A549 (cell line): ENCODE results near the gene PRKCZ. TPM values are rescaled to one million over a fixed set of nuclear protein-coding genes. Genes with fewer than 3 reads are reported as not detected.

Source experiments
- ATAC-seq, 2 experiments: fragments of 200-7000 bp in 1 of 2; fragments of >200 bp in 1 of 2; cut with Nextera tagmentation in 1 of 2; cut with Tn5 transposase in 1 of 2; 3 replicates each; pipeline versions ENCODE4 v1.8.0 to v1.9.1; 2018 to 2020; ENCODE audit warnings: mild to moderate bottlenecking in 1 of 2, moderate library complexity in 1 of 2
- CTCF ChIA-PET: fragments of 300-600 bp; sonication (Branson Sonifier 250); formaldehyde crosslinking; extraction: SDS; loops from one replicate; lab custom pipeline; 2021; ENCODE audit warnings: antibody characterized with exemption, inconsistent platforms; lab: Yijun Ruan, JAX
- POLR2A ChIA-PET: fragments of 350-600 bp; formaldehyde crosslinking; extraction: SDS; loops from one replicate; lab custom pipeline; 2021; ENCODE audit warnings: antibody characterized with exemption, inconsistent platforms; lab: Yijun Ruan, JAX
- DNase-seq, 2 experiments: peaks; one replicate each; pipeline versions ENCODE4 v3.0.0 to v3.0.0-alpha.2; 2011 to 2016; ENCODE audit warnings: low read depth in 1 of 2, low spot score in 1 of 2
- FAIRE-seq: peaks from 2 replicates; lab custom pipeline; 2011; peaks lifted over from hg19 to GRCh38; lab: Jason Lieb, UNC
- H3K27ac ChIP-seq, 2 experiments: fragments of >200 bp; sonication (Bioruptor Twin); formaldehyde crosslinking; 3 replicates each; pipeline ENCODE4 v1.5.1; 2016 to 2017
- H3K4me1 ChIP-seq: fragments of >200 bp; sonication (Bioruptor Twin); formaldehyde crosslinking; 3 replicates; pipeline ENCODE4 v1.6.1; 2016
- H3K4me2 ChIP-seq: fragments of >200 bp; sonication (Bioruptor Twin); formaldehyde crosslinking; 3 replicates; pipeline ENCODE4 v1.6.1; 2016
- H3K4me3 ChIP-seq: fragments of >200 bp; sonication (Bioruptor Twin); formaldehyde crosslinking; 3 replicates; pipeline ENCODE4 v1.5.1; 2016
- H3K9me3 ChIP-seq: fragments of >200 bp; sonication (Bioruptor Twin); formaldehyde crosslinking; 3 replicates; pipeline ENCODE4 v1.6.1; 2016
- BHLHE40 ChIP-seq: IDR thresholded peaks from 2 replicates; pipeline ENCODE4 v1.6.1; 2012; ENCODE audit warnings: low read depth, low read length, inconsistent platforms
- CBX2 ChIP-seq: fragments of 200-600 bp; sonication (generic); IDR thresholded peaks from 2 replicates; pipeline ENCODE4 v1.6.1; 2016; ENCODE audit warnings: low read depth, mild to moderate bottlenecking, borderline replicate concordance
- CHD4 ChIP-seq: fragments of 200-600 bp; sonication (generic); IDR thresholded peaks from 2 replicates; pipeline ENCODE4 v1.6.1; 2016; ENCODE audit warnings: antibody characterized with exemption, mild to moderate bottlenecking, borderline replicate concordance
- CTCF ChIP-seq: fragments of >200 bp; sonication (Bioruptor Twin); formaldehyde crosslinking; IDR thresholded peaks from 3 replicates; pipeline ENCODE4 v1.5.1; 2016
- EHF ChIP-seq: fragments of 250-450 bp; sonication (Bioruptor Pico); IDR thresholded peaks from 2 replicates; pipeline ENCODE4 v1.5.0; 2020; ENCODE audit warnings: mild to moderate bottlenecking
- EHMT2 ChIP-seq: fragments of 200-600 bp; sonication (generic); IDR thresholded peaks from 2 replicates; pipeline ENCODE4 v1.6.1; 2016; ENCODE audit warnings: antibody characterized with exemption, low read depth, mild to moderate bottlenecking, moderate library complexity
- EP300 ChIP-seq, 2 experiments: fragments of >200 bp; sonication (Bioruptor Twin); formaldehyde crosslinking; IDR thresholded peaks; 2 replicates in 1 of 2; 3 replicates in 1 of 2; pipeline ENCODE4 v1.6.1; 2016 to 2017
- HDAC2 ChIP-seq: fragments of 200-600 bp; sonication (generic); IDR thresholded peaks from 2 replicates; pipeline ENCODE4 v1.6.1; 2016
- HEYL ChIP-seq: fragments of 250-450 bp; sonication (Bioruptor Pico); IDR thresholded peaks from 2 replicates; pipeline ENCODE4 v1.8.0; 2021; ENCODE audit warnings: mild to moderate bottlenecking, moderate library complexity
- HOXA7 ChIP-seq: fragments of 250-450 bp; sonication (Bioruptor Pico); IDR thresholded peaks from 2 replicates; pipeline ENCODE4 v1.5.0; 2020; ENCODE audit warnings: mild to moderate bottlenecking, moderate library complexity
- HOXB13 ChIP-seq: fragments of 250-450 bp; sonication (Bioruptor Pico); IDR thresholded peaks from 2 replicates; pipeline ENCODE4 v1.5.0; 2020; ENCODE audit warnings: low read depth, mild to moderate bottlenecking, moderate library complexity
- KDM1A ChIP-seq: fragments of 200-600 bp; sonication (generic); IDR thresholded peaks from 2 replicates; pipeline ENCODE4 v1.6.1; 2016; ENCODE audit warnings: low read depth, mild to moderate bottlenecking
- NPAS2 ChIP-seq: fragments of 250-450 bp; sonication (Bioruptor Pico); IDR thresholded peaks from 2 replicates; pipeline ENCODE4 v1.8.0; 2022; ENCODE audit warnings: mild to moderate bottlenecking, moderate library complexity, borderline replicate concordance
- NR3C1 ChIP-seq: fragments of >200 bp; sonication (Bioruptor Twin); formaldehyde crosslinking; IDR thresholded peaks from 3 replicates; pipeline ENCODE4 v1.6.1; 2017
- PHF8 ChIP-seq: fragments of 200-600 bp; sonication (generic); IDR thresholded peaks from 2 replicates; pipeline ENCODE4 v1.6.1; 2016; ENCODE audit warnings: low read depth, mild to moderate bottlenecking, antibody characterized with exemption, moderate library complexity, borderline replicate concordance
- POLR2A ChIP-seq: IDR thresholded peaks from 2 replicates; pipeline ENCODE4 v1.6.1; 2012; ENCODE audit warnings: mild to moderate bottlenecking, low read length
- RNF2 ChIP-seq: fragments of 200-600 bp; sonication (generic); IDR thresholded peaks from 2 replicates; pipeline ENCODE4 v1.6.1; 2016; ENCODE audit warnings: low read depth, mild to moderate bottlenecking, antibody characterized with exemption, moderate library complexity, borderline replicate concordance
- SMC3 ChIP-seq: fragments of >200 bp; sonication (Bioruptor Twin); formaldehyde crosslinking; IDR thresholded peaks from 3 replicates; pipeline ENCODE4 v1.6.1; 2018; ENCODE audit warnings: inconsistent platforms
- WGBS: methylation state at CpG from one replicate; pipeline ENCODE4 v1.1.6; 2017; ENCODE audit errors: missing lambda C conversion rate; 5-methylcytosine and 5-hydroxymethylcytosine counted together
- polyA plus RNA-seq, 4 experiments: library from polyadenylated mRNA; depleted of rRNA in 3 of 4; stranded (reverse); fragments of >200 nt; fragmentation: RNase III in 1 of 4; extraction: RNeasy Plus Mini Kit Qiagen cat#74134 plus additional on column Dnase treatment in 1 of 4; gene quantifications; 2 replicates in 3 of 4; 3 replicates in 1 of 4; pipeline ENCODE4 v1.2.3, GENCODE V29; 2011 to 2017
- TF ChIP-seq, protein P1 (sequence below): fragments of 450-650 bp; IDR thresholded peaks from 2 replicates; pipeline ENCODE4 v1.6.1; 2014; ENCODE audit warnings: antibody characterized with exemption
- TF ChIP-seq, protein P2 (sequence below): fragments of 150-350 bp; IDR thresholded peaks from 2 replicates; pipeline ENCODE4 v1.6.1; 2014; ENCODE audit warnings: low read depth, mild to moderate bottlenecking, low read length

Gene PRKCZ
- polyA plus RNA-seq, 2 of the 4 experiments (the other 2 are of a cell fraction): 9.5 to 9.8 TPM

- TF ChIP-seq, protein P1, sequence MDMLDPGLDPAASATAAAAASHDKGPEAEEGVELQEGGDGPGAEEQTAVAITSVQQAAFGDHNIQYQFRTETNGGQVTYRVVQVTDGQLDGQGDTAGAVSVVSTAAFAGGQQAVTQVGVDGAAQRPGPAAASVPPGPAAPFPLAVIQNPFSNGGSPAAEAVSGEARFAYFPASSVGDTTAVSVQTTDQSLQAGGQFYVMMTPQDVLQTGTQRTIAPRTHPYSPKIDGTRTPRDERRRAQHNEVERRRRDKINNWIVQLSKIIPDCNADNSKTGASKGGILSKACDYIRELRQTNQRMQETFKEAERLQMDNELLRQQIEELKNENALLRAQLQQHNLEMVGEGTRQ: no peak
- no peak for TF ChIP-seq CBX2
- no peak for TF ChIP-seq CTCF
- TF ChIP-seq NPAS2 (CRISPR knock-in tag): no peak
- TF ChIP-seq SMC3: no peak
- TF ChIP-seq RNF2: no peak
- no peak for TF ChIP-seq HOXB13 (CRISPR knock-in tag)
- no peak for TF ChIP-seq HOXA7 (CRISPR knock-in tag)
- no peak for TF ChIP-seq KDM1A
- peak in 1 of 2 experiments; percentile 37; a peak in 1 of 5 replicates for TF ChIP-seq EP300 (IDR thresholded peaks at IDR 0.05)
- TF ChIP-seq HEYL (CRISPR knock-in tag): no peak
- no peak for TF ChIP-seq HDAC2
- TF ChIP-seq CHD4: no peak
These were observed 158.4 kb downstream of the PRKCZ start (continued) for GRCh38 chr1:2208309-2209239.

GRCh38 chr1:2209400-2210083, 159.3 kb downstream of the PRKCZ start:
- H3K27ac ChIP-seq: peak overlapping the region; percentile 89 to 97
- WGBS: 90% methylated on average over 10 of the region's 18 CpGs
- H3K9me3 ChIP-seq: no peaks in the 10 kb centered on the region
- H3K4me3 ChIP-seq: no peak overlapping the region
- no peak for DNase-seq
- peaks cover 77% of the 10 kb centered on the region for H3K4me1 ChIP-seq
- no peak for FAIRE-seq
- no peak for TF ChIP-seq HDAC2
- no peak for TF ChIP-seq POLR2A
- no peak for TF ChIP-seq PHF8
- no peak for TF ChIP-seq BHLHE40
- TF ChIP-seq, protein P2, sequence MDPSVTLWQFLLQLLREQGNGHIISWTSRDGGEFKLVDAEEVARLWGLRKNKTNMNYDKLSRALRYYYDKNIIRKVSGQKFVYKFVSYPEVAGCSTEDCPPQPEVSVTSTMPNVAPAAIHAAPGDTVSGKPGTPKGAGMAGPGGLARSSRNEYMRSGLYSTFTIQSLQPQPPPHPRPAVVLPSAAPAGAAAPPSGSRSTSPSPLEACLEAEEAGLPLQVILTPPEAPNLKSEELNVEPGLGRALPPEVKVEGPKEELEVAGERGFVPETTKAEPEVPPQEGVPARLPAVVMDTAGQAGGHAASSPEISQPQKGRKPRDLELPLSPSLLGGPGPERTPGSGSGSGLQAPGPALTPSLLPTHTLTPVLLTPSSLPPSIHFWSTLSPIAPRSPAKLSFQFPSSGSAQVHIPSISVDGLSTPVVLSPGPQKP: no peak
- TF ChIP-seq HOXB13 (CRISPR knock-in tag): no peak
- TF ChIP-seq NR3C1: no peak
- no peak for TF ChIP-seq EHF (CRISPR knock-in tag)
- no peak for TF ChIP-seq EHMT2
- TF ChIP-seq, protein P1: no peak
- ChIA-PET POLR2A (interaction anchor here (1.0 kb wide), 1 partner anchor 18 kb away, joined by 3 read pairs; the partner anchor contains the start of gene SKI), CTCF (interaction anchor here (0.8 to 4.9 kb wide), 5 partner anchors 12 to 334 kb away, joined by 3 to 30 read pairs (median 6); partner anchors contain the start of gene FAAP20)
- no peak for ATAC-seq
- peak overlapping the region; percentile 86; the same call in 2 of the 3 replicates for H3K4me2 ChIP-seq
